ENCODE data around the gene SLC25A21.
A peak's percentile ranks its signal among the peaks of the same experiment; 100 is the strongest.
"Not testable (repeated sequence)": the region's sequence is repeated elsewhere in the genome, so short reads cannot be mapped to it uniquely, and the experiment has no call there.

Gene SLC25A21

DNA sequence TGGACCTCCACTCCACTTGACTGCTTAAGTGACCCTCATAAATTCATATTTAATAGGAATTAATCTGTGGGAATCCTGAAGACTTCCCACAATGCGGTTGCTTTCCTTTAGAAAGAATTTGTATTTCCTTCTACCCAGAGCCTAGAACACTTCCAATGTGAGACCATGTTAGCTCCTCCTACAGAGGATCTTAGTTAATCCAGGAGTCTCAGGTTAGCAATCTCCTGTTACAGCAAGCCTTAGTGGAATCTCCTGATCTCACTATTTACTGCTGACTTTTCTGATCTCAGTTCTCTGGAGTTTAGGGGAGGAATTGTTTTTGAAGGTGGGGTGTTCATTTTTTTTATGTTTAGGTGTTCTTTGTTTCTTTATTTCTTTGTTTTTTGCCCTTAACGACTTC, 186.0 kb downstream of the SLC25A21 start:
- no peak for DNase-seq (ENCODE audit: low spot score)

- DNase-seq (ENCODE audit: low spot score), result no peak
Measured at GRCh38 chr14:36981832-36982529, 190.4 kb downstream of the SLC25A21 start.

- not testable (repeated sequence) for DNase-seq (ENCODE audit: low spot score)
Measured at GRCh38 chr14:36980413-36980812, 192.0 kb downstream of the SLC25A21 start.

DNA sequence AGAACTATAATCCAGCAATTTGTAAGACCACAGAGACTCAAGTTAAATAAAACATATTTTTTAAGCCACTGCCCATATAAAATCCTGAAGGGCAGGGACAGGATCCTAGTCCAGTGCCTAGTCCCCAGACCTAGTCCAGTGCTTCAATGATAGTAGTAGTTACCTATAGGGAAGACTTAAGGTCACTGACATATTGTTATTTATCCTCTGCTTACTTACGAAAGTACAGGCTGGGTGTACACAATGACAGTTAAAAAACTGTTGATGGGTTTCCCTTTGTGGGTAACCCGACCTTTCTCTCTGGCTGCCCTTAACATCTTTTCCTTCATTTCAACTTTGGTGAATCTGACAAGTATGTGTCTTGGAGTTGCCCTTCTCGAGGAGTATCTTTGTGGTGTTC, 192.5 kb downstream of the SLC25A21 start:
- DNase-seq (ENCODE audit: low spot score), result no peak

DNA sequence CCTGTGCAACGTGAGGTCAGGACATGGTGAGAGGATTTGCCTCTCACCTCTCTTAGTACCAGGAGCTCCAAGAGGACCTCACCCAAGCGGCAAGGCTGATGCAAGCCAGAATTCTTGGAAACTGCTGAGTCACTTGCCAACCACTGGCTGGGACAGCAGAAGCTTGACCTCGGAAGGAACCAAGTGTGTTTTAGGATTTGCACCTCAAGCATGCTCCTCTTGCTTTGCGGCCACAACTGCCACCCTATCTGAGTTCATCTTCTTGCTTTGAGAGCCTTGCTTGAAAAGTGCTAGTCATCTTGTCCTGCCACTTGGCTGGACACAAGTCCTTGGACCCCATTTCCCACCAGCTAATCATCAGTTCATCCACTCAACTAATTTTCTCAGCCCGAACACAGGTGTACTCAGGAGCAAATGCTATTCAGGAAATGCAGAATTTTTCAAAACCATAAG, 195.8 kb downstream of the SLC25A21 start:
- peak; percentile 75 for DNase-seq (ENCODE audit: low spot score)

DNA sequence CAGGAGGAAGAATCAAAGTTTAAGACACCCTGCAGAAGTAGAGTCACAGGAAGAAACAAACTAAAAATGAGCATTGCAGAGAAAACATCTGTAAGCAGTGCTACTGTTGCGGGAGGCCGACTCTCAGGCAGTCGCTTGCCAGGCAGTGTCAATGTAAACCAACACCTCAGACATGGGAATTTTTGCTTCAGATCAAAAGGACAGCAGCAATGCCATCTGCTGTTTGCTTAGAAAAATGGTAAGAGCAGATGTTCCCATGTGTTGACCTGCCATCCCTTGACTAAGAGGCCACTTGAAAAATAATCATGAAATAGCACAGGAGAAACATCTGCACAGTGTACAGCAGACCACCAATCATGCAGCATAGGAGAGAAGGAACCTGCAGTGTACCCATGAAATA, 196.6 kb downstream of the SLC25A21 start:
- DNase-seq (ENCODE audit: low spot score), result no peak

- DNase-seq (ENCODE audit: low spot score), result no peak
Measured at GRCh38 chr14:36974985-36975384, 197.4 kb downstream of the SLC25A21 start.

- DNase-seq (ENCODE audit: low spot score), result no peak
Measured at GRCh38 chr14:36973806-36974442, 198.5 kb downstream of the SLC25A21 start.

DNA sequence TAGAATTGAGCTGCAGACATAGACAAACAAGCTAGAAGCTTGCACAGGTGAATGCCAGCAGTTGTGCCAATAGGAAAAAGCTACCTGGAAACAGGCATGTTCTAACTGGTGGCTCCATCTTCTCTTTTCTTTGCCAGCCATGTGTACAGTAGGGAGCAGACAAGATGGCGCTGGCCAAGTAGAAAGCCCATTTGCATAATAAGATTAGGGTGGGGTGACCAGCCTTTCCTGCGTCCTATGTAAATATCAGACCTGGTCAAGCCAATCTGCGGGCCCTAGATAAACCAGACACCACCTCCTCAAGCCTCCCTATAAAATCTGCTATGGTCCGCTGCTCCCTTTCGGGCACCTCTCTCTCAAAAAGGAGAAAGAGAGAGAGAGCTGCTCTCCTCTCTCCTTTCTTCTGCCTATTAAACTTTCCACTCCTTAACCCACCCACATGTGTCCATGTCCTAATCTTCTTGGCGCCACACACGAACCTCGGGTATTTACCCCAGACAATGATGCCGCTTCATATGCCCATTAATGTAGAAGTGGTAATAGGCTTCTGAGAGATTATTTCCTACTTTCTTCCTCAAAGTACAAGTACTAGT, 201.0 kb downstream of the SLC25A21 start:
- no peak for DNase-seq (ENCODE audit: low spot score)

GRCh38 chr14:36967892-36968555, 204.4 kb downstream of the SLC25A21 start:
- DNase-seq (ENCODE audit: low spot score), result no peak

DNA sequence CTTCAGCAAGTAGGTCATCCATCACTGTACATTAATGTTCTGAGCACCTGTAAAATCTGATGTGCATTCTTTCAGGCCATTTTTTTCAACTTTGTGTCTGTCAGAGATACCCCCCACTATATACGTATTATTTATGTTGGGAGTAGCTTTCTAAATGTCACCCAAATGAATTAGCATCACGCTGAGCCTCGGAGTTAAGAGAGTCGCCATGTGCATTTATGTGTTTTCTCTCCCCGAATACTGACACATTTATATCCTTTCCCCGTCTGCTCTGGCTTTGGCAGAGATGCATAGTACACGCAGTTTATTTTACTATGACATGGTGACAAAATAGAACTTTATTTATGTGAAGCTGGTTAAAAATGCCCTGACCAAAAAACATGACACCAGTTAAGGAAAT, 216.4 kb downstream of the SLC25A21 start:
- DNase-seq (ENCODE audit: low spot score), result no peak

- DNase-seq (ENCODE audit: low spot score), result no peak
Measured at GRCh38 chr14:36955376-36955775, 217.0 kb downstream of the SLC25A21 start.

DNA sequence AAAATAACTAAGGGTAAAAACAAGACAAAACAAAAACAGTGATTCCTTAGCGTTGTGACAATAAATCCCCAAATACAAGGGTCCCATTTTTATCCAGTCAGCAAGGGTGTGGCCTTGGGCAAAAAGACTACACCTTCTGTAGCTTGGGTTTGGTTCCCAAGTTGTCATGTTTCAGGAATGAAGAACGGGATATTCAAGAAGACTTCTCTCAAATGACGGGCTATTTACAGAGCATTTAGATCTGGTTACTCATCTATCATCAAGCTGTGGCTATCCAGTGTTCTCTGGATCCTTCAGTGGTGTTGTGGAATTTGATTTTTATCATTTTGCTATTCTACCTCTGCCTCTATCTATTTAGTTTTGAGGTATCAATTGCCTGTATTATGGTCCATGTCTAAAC, 219.7 kb downstream of the SLC25A21 start:
- no peak for DNase-seq (ENCODE audit: low spot score)

- DNase-seq (ENCODE audit: low spot score), result no peak
Measured at GRCh38 chr14:36951380-36951911, 221.0 kb downstream of the SLC25A21 start.

DNA sequence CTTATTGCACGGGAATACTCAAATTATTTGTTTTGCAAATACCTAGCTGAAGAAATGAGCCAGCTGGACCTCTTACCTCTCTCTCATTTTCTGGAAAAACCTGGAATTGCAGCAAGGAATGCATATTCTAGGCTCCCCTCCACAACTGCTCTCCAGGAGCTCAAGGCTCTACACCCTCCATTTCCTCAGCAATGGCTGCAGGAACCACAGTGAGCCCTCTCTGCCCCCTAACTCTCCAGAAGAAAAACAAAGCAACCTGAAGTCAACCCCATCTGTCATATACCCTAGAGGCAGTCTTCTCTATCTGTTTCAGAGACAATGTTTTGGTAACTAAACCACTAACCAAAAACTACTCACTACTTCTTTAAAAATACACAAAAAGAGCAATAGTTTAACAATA, 221.6 kb downstream of the SLC25A21 start:
- no peak for DNase-seq (ENCODE audit: low spot score)

DNA sequence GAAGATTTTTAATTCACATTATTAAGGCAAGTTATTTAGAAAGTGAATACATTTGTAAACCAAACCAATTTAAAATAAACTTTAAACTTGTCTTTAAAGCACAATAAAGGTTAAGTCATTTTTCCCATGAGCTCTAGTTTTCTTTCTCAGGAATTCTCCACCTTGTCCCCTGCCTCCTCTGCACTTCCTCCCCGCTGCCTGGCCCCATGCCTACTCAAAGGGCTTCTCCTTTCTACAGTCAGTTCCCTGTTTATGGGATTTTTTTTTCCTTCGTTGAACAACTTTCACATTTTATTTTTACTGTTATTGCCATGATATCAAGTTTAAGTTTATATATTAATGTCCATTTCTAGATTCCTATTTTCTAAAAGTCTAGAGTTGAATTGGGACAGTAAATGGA, 223.0 kb downstream of the SLC25A21 start:
- no peak for DNase-seq (ENCODE audit: low spot score)

GRCh38 chr14:36948157-36948859, 224.1 kb downstream of the SLC25A21 start:
- DNase-seq (ENCODE audit: low spot score), result no peak

DNA sequence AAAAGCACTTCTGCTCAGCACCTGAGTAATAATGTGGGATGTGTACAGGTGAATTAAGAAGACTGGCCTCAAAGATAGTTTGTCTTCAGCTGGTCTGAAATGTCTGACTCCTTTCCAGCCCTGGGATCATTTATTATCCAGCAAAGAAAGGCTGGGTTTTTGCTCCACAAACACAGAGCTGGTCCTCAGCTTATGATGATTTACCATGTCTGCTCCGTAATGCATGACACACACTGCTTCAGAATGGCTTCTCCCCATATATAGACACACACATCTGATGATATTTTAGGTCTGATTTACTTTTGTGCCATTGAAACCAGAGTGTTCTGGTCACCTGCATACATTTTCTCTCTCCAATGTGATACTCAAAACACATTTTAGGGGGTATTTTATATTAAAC, 225.0 kb downstream of the SLC25A21 start:
- no peak for DNase-seq (ENCODE audit: low spot score)

- DNase-seq (ENCODE audit: low spot score), result no peak
Measured at GRCh38 chr14:36946872-36947271, 225.5 kb downstream of the SLC25A21 start.

- no peak for DNase-seq (ENCODE audit: low spot score)
Measured at GRCh38 chr14:36944307-36945010, 227.9 kb downstream of the SLC25A21 start.

DNA sequence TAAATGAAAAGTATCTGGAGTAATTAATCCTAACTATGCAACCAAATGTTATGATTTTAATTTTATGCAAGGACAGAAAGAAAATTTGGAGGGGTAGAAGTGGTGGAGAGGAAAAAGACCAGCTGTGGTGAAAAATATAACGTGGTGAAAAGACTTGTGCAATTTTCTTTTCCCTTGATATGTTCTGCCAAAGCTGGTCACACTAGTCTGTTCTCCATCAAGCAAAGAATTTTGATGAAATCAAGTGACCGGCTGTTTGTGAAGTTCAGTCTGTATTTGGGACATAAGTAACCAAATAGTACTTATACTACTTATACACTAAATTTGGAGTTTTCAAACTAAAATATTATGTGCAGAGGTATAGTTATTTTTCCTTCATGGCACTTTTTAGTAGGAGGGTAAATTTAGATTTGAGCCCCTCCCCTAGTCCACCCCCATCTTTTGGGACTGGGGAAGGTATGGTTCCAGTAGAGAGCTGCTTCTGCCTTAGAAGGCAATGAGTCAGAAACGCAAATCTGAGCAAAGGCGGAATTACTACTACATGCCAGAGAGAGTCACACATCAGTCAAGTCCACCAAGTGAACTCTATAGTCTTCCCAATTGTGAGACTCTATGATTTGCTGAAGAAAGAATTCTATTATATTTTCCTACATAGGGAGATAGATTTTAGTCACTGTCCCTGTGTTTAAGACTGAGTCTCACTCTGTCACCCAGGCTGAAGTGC, 229.7 kb downstream of the SLC25A21 start:
- DNase-seq (ENCODE audit: low spot score), result no peak

All from hematopoietic multipotent progenitor cell treated with erythropoietin and hydrocortisone succinate and interleukin-3 and kit ligand, for 17 days (in vitro differentiated cells).